ENCODE measurements around the gene HDLBP.

The HDLBP gene

GRCh38 chr2:241274127-241274526 is 41.3 kb downstream of the HDLBP start:
- DNase-seq, result no peak

DNA sequence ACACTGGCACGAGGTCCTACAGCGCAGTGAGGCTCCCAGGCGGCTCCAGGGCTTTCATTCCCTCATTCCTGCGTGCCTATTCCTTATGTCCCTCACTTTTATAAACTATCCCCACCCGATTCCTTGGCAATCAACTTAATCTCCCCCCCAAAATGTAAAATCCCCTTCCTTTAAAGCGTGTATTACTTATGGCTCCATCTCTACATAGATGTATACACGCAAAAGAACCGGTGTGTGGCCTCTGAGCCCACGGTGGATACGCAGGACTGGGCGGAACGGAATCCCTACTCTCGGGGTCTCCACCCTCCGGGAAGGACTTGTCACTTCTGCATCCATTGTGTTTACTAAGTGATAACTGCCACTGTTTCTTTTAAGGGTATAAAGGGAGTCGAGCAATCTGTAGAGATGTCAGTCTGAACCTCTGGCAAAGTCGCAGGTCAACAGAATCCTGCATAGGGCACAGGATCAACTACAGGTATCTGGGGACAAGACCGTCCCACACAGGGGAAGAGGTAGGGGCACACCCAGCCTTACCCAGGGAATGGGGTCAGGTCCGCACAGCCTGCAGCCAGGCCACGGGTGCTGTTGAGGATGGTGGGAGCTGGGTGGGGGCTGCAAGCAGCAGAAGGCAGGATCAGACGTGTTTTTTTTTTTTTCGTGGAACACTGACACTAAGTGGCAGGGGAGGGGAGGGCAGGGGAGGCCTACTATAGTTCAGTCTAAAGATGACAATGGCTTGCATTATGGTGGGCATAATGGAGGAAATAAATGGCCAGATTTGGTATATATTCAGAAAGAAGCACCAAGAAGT is 42.1 kb downstream of the HDLBP start:
- DNase-seq, result no peak

GRCh38 chr2:241272303-241273209 is 42.9 kb downstream of the HDLBP start:
- DNase-seq, result peak; percentile 43 to 57

- peak; percentile 55 to 57 for DNase-seq
Measured at GRCh38 chr2:241271706-241272302, 43.7 kb downstream of the HDLBP start.

GRCh38 chr2:241270531-241270930 is 44.9 kb downstream of the HDLBP start:
- no peak for DNase-seq

- no peak for DNase-seq
Measured at GRCh38 chr2:241269707-241270520, 45.6 kb downstream of the HDLBP start.

- DNase-seq, result no peak
Measured at GRCh38 chr2:241268716-241269445, 46.6 kb downstream of the HDLBP start.

- no peak for DNase-seq
Measured at GRCh38 chr2:241268306-241268705, 47.2 kb downstream of the HDLBP start.

- no peak for DNase-seq
Measured at GRCh38 chr2:241267249-241268067, 48.0 kb downstream of the HDLBP start.

DNA sequence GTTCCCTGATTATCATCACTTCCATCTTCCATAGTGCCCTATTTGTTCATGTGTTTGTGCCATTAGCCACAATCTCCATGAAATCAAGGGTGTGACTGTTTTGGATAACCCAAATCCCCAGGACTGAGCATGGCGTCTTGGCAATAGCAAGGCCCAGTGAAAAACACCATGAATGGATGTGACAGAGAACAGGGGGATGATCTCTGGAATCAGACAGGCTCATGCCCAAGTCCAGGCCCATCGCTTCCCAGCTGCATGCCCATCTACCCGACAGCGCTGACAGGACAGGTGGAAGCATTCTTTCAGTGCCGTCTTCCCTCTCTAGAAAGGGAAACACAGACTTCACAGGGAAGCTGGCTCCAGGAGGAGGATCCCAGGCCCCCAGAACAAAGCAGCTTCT is 50.0 kb downstream of the HDLBP start:
- no peak for DNase-seq

DNA sequence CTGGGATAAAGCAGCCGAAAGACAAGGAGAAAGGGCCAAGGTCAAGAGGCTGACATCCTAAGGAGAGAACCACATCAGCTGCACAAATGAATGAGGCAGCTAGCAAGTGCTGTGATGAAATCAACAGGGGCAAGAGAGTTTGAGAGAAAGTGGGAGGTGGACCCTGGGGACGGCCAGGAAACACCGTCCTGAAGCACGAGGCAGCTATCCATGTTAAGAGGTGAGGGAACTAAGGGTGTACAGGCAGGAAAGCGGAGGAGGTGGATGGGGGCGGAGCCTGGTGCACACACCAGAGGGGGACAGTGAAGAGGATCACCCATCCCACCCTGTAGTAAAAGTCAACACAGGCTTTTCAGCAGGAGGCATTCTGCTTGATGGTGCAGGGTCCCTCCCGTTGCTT is 52.4 kb downstream of the HDLBP start:
- DNase-seq, result no peak

GRCh38 chr2:241261628-241262027 is 53.8 kb downstream of the HDLBP start:
- no peak for DNase-seq

DNA sequence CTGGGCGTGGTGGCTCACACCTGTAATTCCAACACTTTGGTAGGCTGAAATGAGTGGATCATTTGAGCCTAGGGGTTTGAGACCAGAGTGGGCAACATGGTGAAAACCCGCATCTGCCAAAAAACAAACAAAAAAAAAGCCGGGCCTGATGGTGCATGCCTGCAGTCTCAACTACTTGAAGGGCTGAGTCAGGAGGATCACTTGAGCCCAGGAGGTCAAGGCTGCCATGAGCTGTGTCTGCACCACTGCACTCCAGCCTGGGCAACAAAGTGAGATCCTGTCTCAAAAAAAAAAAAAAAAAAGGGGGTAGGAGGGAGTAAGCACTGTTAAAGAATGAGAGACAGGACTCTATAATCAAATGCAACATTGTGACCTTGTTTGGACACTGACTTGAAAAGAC is 54.6 kb downstream of the HDLBP start:
- DNase-seq, result no peak

DNA sequence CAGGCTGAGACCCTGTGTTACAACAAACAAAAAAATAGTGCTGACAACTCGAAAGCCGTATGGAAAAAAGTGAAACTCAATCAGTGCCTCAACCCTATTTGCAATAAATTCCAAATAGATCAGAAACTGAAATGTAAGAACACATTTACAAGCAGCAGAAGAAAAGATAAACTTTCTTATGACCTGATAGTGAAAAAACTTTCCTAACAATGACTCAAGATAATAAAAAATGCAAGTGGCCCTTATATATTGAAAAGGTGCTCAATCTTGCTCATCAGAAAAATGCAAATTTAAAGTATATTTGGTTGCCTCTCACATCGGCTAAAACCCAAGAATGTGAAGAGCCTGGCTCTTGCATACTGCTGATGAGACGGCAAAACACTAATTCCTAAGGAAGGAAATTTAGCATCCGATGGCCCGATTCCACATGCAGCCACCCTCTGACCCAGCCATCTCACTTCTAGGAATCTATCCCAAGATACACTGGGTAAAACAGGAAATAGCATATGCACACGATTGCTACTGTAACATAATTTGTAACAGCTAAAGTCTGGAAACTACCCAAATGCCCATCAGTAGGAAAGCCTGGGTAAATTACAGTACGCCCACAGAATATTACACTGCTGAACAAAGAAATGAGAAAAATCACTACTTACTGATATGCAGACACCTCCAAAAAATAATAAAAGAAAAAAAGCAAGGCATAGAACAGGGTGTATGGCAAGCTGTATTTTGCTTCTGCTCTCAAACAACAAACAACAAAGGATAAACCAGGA is 56.8 kb downstream of the HDLBP start:
- no peak for DNase-seq

DNA sequence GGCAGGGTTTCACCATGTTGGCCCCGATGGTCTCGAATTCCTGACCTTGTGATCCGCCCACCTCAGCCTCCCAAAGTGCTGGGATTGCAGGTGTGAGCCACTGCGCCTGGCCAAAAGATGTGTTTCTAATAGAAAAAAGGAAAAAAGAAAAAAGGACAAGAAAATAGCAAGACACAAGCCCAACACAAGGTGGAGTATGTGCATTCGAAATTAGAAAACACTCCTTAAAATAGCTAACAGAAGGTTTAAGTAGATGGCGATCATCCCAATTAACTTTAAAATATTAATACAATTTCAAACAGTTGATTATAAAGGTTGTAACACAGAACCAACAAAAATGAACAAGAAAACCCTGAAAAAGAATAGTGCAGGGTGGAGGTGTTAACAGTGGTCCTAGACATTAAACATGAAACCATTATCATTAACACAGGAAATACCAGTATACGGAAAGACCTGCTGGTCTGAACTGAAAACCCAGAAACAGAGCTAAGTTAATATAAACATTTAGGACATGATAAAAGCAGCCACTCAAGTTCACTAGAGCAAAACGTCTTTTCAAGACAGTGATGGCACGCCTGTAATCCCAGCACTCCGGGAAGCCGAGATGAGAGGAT is 57.9 kb downstream of the HDLBP start:
- peak in 1 of 2 donors; percentile 12 for DNase-seq

DNA sequence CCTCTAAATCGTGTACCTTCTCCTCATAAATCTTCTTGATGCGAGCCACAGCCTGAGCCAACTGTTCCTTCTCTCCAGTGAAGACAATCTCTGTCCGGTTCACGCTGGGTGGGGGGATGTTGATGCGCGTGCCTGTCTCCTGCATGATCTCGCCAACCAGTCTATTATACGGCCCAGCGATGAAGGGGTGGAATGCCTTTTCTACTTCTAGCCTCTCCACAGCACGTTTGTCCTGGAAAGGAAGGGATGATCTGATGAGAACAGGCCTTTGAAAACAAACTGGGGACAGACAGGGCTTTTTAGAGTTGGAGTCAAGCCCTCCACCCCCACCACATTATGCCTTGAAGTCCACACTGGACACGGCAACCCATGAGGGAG is 59.3 kb downstream of the HDLBP start:
- DNase-seq, result no peak

DNA sequence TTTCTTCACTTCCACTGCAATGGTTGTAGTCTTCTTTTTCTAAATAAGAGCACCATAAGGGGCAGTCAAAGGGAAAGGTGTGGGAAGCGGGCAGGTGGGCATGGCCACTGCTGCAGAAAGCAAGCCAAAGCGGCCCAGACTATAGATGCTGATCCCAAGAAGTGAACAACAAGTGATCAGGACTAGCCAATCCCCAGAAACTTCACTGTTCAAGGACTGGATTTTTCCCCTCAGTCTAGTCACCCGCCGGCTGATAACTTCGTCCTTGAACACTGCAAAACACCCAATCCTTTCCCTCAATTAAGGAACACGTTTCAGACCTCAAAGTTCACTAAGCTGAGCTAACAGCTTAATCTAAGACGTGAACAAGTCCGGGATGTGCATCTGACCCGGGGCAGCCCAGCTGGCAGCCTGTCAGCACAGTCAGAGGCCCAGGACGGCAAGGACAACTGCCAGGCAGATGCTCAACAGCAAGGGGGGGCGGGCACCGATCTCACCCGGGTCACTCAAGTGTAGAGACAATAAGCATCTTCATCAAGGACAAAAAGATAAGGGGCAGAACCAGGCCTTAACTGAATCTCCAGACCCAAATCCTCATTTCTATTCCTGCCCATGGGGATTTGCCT is 59.8 kb downstream of the HDLBP start:
- DNase-seq, result no peak

DNA sequence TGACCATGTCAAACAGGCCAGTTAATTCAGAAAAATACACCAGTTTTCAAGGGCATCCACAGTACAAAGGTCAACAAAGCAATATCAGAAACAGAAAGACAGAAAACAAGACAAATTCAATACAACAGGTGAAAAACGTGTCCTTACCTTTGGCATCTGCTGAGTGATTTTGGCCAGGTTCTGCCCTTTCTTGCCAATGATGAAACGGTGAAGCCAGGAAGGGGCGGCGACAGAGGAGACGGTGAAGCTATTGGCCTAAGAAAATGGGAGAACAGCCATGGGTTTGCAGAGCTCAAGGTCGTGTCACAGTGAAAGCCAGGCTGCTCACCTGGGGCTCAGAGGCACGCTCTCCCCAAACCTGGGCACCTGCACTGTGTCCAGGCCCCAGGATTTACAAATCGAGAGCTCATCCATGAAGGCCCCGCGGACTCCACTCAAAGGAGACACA is 60.5 kb downstream of the HDLBP start:
- DNase-seq, result no peak

- no peak for DNase-seq
Measured at GRCh38 chr2:241252778-241253475, 62.5 kb downstream of the HDLBP start.

Measured in CD4-positive, alpha-beta T cell treated with Interleukin-4 for 1 hour (primary cell).